Activated naive CD8-positive, alpha-beta T cell treated with anti-CD3 and anti-CD28 coated beads, Interleukin-2, amount 10 ng/mL, durations not matched to agents 7 days and 5 days (primary cell): Measurements from ENCODE around the gene LMAN2L. TPM values are rescaled to one million over a fixed set of nuclear protein-coding genes. Genes with fewer than 3 reads are reported as not detected.

ENCODE experiments used
- ATAC-seq: fragments of 150-1000 bp; cut with Tn5 transposase; one replicate; pipeline ENCODE4 v1.10.0; 2021; ENCODE audit warnings: low read depth, moderate library complexity
- POLR2A ChIA-PET: fragments of 350-600 bp; sonication (Branson Sonifier 250); formaldehyde crosslinking; loops from one replicate; lab custom pipeline; 2021; ENCODE audit warnings: antibody characterized with exemption; lab: Charles Lee
- DNase-seq: peaks from one replicate; pipeline ENCODE4 v3.0.0; 2021
- H3K27ac Mint-ChIP-seq: one replicate; pipeline ENCODE4 v1.8.0; 2022; ENCODE audit warnings: mild to moderate bottlenecking, mixed read lengths
- H3K27me3 Mint-ChIP-seq: one replicate; pipeline ENCODE4 v1.8.0; 2022; ENCODE audit warnings: mild to moderate bottlenecking, moderate library complexity, mixed read lengths
- H3K36me3 Mint-ChIP-seq: one replicate; pipeline ENCODE4 v1.8.0; 2021; ENCODE audit warnings: mild to moderate bottlenecking, mixed read lengths
- H3K4me1 Mint-ChIP-seq: one replicate; pipeline ENCODE4 v1.8.0; 2021; ENCODE audit warnings: mixed read lengths
- H3K4me3 Mint-ChIP-seq: one replicate; pipeline ENCODE4 v1.8.0; 2022; ENCODE audit warnings: mild to moderate bottlenecking, moderate library complexity, mixed read lengths
- H3K9me3 Mint-ChIP-seq: one replicate; pipeline ENCODE4 v1.8.0; 2021; ENCODE audit warnings: mixed read lengths
- total RNA-seq, 2 experiments: library from RNA; stranded (reverse); gene quantifications; one replicate each; pipeline ENCODE4 v1.2.3, GENCODE V29; 2021

The LMAN2L gene
- total RNA-seq, 2 experiments from 2014 or later: 7.2 to 7.3 TPM

- Mint-ChIP-seq H3K4me1 (no peaks in the 10 kb centered on the region), H3K27ac (no peak overlapping the region), H3K4me3 (no peak overlapping the region), H3K9me3 (no peaks in the 10 kb centered on the region), H3K27me3 (peaks cover 4% of the 10 kb centered on the region), H3K36me3 (no peaks in the 10 kb centered on the region)
- DNase-seq (no peak), ATAC-seq (no peak)
- POLR2A ChIA-PET: interaction anchor here (0.5 kb wide), 1 partner anchor 185 kb away, joined by 3 read pairs; no protein-coding TSS in a partner anchor
Observed at GRCh38 chr2:96661324-96661723, 78.5 kb downstream of the LMAN2L start.

- ATAC-seq: no peak
- H3K36me3 Mint-ChIP-seq: no peaks in the 10 kb centered on the region
- no peaks in the 10 kb centered on the region for H3K9me3 Mint-ChIP-seq
- no peaks in the 10 kb centered on the region for H3K4me1 Mint-ChIP-seq
- POLR2A ChIA-PET: interaction anchor here (0.7 kb wide), 1 partner anchor 298 kb away, joined by 3 read pairs; no protein-coding TSS in a partner anchor
- peaks cover 5% of the 10 kb centered on the region for H3K27me3 Mint-ChIP-seq
- H3K4me3 Mint-ChIP-seq: no peak overlapping the region
- no peak overlapping the region for H3K27ac Mint-ChIP-seq
- DNase-seq: no peak
Observed at GRCh38 chr2:96656540-96656939, 83.3 kb downstream of the LMAN2L start.

Other genes starting within 250 kb of the LMAN2L start
- under 1 TPM in 1 of 2 experiments, not detected in 1; 0.17 TPM for gene NEURL3, start 234.7 kb downstream of the LMAN2L start, total RNA-seq
- 10 to 100 TPM; 62.1 to 62.8 TPM for gene ARID5A, start 203.3 kb downstream of the LMAN2L start, total RNA-seq
- 10 to 100 TPM; 63.8 to 69.6 TPM for gene KANSL3, start 101.8 kb downstream of the LMAN2L start, total RNA-seq
- gene FER1L5, start 97.3 kb downstream of the LMAN2L start, total RNA-seq: not detected
- 1 to 10 TPM; 6.9 to 7.9 TPM for gene CNNM4, start 20.8 kb upstream of the LMAN2L start, total RNA-seq
- gene CNNM3, start 76.2 kb upstream of the LMAN2L start, total RNA-seq: 10 to 100 TPM; 34.6 to 34.7 TPM
- 10 to 100 TPM; 16.5 to 17.8 TPM for gene ANKRD23, start 104.0 kb upstream of the LMAN2L start, total RNA-seq
- gene ANKRD39, start 118.0 kb upstream of the LMAN2L start, total RNA-seq: 10 to 100 TPM; 31.2 to 33.9 TPM
- gene SEMA4C, start 130.0 kb upstream of the LMAN2L start, total RNA-seq: 10 to 100 TPM; 28.8 to 30.6 TPM
- under 1 TPM; 0.75 to 0.94 TPM for gene FAM178B, start 246.5 kb upstream of the LMAN2L start, total RNA-seq